ENCODE measurements around the gene ZSCAN2.
"Not testable (repeated sequence)": the region's sequence is repeated elsewhere in the genome, so short reads cannot be mapped to it uniquely, and the experiment has no call there.

The ZSCAN2 gene

GRCh38 chr15:84642640-84643039 lies 41.8 kb downstream of the ZSCAN2 start:
- DNase-seq, result not testable (repeated sequence)

- no peak for DNase-seq
These were observed 43.0 kb downstream of the ZSCAN2 start for GRCh38 chr15:84643838-84644237.

- DNase-seq, result no peak
These were observed 44.7 kb downstream of the ZSCAN2 start for GRCh38 chr15:84645496-84645895.

- DNase-seq, result no peak
These were observed 45.2 kb downstream of the ZSCAN2 start for GRCh38 chr15:84645997-84646396.

GRCh38 chr15:84647726-84648125 lies 46.9 kb downstream of the ZSCAN2 start:
- DNase-seq, result no peak

GRCh38 chr15:84648539-84648938 lies 47.7 kb downstream of the ZSCAN2 start:
- DNase-seq, result no peak

- DNase-seq, result no peak
These were observed 48.9 kb downstream of the ZSCAN2 start for GRCh38 chr15:84649706-84650105.

- DNase-seq, result no peak
These were observed 52.7 kb downstream of the ZSCAN2 start for GRCh38 chr15:84653584-84653909.

GRCh38 chr15:84653910-84654688 lies 53.3 kb downstream of the ZSCAN2 start, which contains the start of gene WDR73:
WDR73 (minus strand) TSS chr15:84654283; CDS start chr15:84654274, 9 bp downstream.
- peak; percentile 93 for DNase-seq

GRCh38 chr15:84654689-84655453 lies 54.1 kb downstream of the ZSCAN2 start:
- DNase-seq, result peak; percentile 82 to 89

- DNase-seq, result no peak
These were observed 56.2 kb downstream of the ZSCAN2 start for GRCh38 chr15:84656972-84657371.

- DNase-seq, result no peak
These were observed 56.9 kb downstream of the ZSCAN2 start for GRCh38 chr15:84657748-84658079.

GRCh38 chr15:84658080-84658787 lies 57.4 kb downstream of the ZSCAN2 start, which contains the start of gene NMB:
NMB (minus strand) TSS chr15:84658199; CDS start chr15:84658152, 47 bp downstream.
- peak; percentile 69 to 80 for DNase-seq

GRCh38 chr15:84658788-84659411 lies 58.1 kb downstream of the ZSCAN2 start:
- no peak for DNase-seq

GRCh38 chr15:84659904-84660781 lies 59.3 kb downstream of the ZSCAN2 start:
- no peak for DNase-seq

- DNase-seq, result no peak
These were observed 60.2 kb downstream of the ZSCAN2 start for GRCh38 chr15:84661001-84661400.

GRCh38 chr15:84666373-84666772 lies 65.6 kb downstream of the ZSCAN2 start:
- DNase-seq, result no peak

- DNase-seq, result no peak
These were observed 67.6 kb downstream of the ZSCAN2 start for GRCh38 chr15:84668221-84668982.

- DNase-seq, result no peak
These were observed 68.9 kb downstream of the ZSCAN2 start for GRCh38 chr15:84669726-84670125.

- no peak for DNase-seq
These were observed 70.4 kb downstream of the ZSCAN2 start for GRCh38 chr15:84671211-84671610.
